Suppressor macrophage treated with lipopolysaccharide for 1 hour (primary cell): ENCODE measurements around the gene TARDBP.
A peak's percentile ranks its signal among the peaks of the same experiment; 100 is the strongest.
"Not testable (repeated sequence)": the region's sequence is repeated elsewhere in the genome, so short reads cannot be mapped to it uniquely, and the experiment has no call there.

Experiments used
- DNase-seq, 3 donors: peaks; one replicate each; pipeline ENCODE4 v3.0.0-alpha.2; 2020 to 2022

The TARDBP gene

DNA sequence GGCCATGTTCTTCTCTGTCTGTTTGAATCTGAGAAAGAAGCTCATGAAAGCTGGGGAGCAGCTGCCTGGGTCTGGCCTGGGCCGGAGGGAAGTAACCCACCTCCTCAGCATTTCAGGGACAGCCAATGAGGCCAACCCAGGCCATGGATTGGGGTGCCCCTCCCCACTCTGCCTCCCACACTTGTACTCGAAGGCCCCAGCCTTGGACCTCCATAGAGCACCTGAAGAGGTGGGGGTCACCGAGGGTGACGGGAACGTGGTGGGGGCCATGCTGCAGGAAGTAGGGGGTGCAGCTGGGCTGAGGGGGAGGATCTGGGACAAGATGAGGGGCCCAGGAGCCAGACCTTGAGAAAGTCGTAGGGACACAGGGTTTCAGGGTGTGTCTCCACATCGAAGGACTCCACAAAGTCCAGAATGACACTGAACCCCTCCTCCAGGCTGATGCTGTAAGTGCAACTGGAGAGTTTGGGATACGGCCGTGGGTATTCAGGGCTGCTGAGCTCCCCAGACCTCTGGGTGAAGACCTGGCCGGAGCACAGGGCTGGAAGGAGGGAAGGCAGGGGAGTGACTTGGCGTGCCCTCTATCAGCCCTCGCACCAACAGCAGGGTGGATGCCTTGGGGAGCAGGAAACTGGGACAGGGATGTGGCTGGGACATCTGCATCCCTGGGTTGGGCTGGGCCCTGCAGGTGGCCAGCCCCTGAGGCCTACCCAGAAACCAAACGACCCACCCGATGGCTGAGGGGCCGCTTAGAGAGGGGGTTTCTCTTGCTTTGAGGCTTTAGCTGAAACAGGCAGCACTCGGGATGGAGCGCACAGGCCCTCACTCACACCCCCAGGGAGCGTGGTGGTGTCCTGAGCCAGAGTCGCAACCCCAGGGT, 30.8 kb downstream of the TARDBP start:
- DNase-seq = no peak

DNA sequence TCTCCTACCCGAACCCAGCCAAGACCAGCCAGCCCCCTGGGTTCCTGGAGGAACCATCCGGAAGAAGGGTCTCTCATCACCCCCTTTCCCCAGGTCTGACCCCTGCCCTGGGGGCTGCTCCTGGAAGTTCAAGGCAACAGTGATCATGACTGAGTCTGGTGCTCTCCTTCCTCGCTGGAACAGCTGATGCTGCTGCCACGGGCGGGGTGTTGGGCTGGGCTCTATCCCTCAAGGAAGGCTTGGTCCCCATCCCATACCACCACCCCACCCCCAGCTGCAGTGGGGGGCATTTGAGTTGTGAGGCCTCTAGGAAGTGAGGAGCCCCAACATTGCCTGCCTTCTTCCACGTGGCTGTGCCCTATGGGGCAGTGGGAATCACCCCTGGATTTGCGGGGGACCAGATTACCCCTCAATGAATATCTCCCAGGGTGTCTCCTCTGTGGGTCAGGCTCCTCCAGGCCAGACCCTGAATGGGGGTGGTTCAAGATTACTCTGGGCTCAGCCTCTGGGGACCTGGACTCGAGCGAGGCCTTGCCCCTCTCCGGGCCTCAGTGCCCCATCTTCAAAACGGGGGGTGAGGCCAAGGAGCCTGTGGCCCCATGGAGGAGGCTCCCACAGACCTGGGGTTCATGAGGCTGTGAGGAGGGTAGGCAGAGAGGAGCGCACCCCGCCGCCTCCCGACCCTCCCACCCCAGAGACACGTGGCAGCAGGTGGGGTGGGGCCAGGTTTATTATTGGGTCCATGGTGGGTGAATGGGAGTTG, 31.8 kb downstream of the TARDBP start:
- DNase-seq = no peak

DNA sequence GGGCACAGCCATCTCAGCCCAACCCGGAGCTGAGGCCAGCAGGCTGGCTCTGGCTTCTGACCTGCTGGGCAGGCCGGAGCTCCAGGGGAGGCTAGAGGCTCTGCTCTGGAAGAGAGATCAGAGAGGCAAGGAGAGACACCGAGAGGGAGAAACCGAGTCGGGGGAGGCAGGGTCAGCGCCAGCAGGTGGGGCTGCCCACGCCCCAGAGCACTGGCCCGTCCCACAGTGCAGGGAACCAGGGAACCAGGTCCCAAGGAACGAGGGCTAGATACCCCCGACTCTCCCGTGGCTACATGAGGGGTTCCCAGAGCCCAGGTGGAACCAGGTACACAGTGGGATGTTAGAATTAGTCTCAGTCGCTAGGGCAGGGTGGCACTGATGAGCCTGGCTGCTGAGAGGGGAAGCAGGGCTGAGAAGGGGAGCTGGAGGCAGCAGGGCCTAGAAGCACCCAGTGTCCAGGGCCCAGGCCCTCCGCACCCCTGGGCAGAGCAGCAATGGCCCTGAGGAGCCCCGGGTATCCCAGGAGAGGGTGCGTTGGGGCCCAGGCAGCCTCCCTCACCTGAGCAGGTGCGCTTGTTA, 32.5 kb downstream of the TARDBP start:
- no peak for DNase-seq

DNA sequence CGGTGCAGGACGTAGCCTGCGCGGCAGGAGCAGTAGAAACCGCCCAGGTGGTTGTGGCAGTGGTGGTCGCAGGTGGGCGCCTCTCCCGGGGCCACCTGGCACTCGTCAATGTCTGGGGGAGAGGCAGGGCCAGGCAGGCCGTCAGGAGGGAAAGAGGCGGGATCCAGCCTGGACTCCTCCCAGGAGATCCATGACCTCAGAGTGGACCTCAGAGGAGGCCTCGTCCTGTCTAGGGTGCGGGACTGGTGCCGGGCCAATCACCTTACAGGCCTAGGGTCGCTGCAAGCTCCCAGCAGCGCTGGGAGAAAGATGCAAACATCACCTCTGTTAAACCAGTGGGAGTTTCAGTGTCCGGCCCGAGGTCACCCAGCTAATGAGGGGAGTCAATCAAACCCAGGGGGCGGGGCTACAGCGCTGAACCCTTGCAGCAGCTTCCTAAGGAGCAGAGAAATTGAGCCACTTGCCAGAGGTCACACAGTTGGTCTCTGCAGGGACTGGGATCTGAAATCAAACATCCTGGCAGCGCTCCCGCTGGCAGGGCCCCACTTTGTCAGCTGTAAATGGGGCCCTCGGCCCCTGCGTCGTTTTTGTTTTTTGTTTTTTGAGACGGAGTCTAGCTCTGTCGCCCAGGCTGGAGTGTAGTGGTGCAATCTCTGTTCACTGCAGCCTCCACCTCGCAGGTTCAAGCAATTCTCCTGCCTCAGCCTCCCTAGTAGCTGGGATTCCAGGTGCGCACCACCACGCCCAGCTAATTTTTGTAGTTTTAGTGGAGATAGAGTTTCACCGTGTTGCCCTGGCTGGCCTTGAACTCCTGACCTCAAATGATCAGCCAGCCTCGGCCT, 33.2 kb downstream of the TARDBP start:
- DNase-seq = no peak

DNA sequence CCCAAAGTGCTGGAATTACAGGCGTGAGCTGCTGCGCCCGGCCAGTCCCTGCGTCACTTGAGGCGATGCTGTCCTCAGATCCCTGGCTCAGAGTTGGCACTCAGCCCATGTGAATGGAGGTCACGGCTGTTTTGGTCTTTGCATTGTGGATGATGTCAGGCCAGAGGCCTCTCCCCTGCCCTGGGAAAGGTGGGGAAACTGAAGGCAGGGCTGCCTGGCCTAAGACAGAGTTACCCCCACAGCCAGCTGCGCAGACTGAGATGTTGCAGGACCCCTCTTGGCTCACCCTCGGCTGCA, 33.8 kb downstream of the TARDBP start:
- DNase-seq = no peak

DNA sequence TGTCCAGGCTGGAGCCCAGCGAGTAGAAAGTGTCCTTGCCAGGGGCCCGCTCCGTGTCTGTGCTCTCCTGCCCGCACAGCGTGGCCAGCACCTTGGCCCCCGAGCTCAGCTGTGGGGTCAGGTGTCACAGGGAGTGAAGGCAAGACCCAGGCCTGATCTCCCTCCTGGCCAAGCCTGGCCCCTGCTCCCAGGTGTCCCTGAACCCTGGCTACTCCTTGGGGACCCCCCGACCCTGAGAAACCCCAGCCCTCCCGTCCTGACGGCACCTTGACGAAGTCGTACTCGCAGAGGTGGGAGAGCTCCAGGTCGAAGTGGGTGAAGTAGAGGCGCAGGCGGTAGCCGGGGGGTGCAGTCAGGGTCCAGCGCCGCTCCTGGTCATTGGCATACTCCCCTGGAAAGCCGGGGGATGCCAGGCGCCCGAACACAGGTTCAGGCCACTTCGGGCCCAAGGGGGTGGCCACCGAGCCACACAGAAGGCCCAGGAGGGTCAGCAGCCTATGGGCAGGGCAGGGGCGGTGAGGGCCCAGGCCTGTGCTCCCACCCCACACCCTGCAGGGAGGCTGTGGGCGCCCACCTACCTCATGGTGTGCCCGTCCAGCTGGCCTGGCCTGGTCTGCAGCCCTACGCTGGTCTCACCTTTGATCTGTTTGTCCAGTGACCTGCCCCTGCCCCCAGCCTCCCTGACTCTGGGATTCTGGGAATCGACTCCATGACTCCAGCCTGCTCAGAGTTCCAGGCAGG, 34.3 kb downstream of the TARDBP start, which contains the start of gene MASP2:
Gene MASP2, minus strand, starts transcription at position 615 of the 741 bp plus-strand sequence. Its CDS starts 32 bp downstream, at position 583.
- DNase-seq = no peak

DNA sequence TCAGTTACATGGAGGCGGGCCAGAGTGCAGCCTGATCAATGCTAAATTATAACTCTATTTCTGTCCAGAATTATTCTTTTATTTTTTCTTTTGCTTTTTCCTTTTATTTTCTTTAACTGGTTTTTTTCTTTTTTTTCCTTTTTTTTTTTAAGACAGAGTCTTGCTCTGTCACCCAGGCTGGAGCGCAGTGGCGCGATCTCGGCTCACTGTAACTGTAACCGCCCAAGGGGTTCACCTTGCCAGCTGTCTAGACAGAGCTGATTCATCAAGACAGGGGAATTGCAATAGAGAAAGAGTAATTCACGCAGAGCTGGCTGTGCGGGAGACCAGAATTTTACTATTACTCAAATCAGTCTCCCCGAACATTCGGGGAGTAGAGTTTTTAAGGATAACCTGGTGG, 38.7 kb downstream of the TARDBP start:
- not testable (repeated sequence) for DNase-seq

DNA sequence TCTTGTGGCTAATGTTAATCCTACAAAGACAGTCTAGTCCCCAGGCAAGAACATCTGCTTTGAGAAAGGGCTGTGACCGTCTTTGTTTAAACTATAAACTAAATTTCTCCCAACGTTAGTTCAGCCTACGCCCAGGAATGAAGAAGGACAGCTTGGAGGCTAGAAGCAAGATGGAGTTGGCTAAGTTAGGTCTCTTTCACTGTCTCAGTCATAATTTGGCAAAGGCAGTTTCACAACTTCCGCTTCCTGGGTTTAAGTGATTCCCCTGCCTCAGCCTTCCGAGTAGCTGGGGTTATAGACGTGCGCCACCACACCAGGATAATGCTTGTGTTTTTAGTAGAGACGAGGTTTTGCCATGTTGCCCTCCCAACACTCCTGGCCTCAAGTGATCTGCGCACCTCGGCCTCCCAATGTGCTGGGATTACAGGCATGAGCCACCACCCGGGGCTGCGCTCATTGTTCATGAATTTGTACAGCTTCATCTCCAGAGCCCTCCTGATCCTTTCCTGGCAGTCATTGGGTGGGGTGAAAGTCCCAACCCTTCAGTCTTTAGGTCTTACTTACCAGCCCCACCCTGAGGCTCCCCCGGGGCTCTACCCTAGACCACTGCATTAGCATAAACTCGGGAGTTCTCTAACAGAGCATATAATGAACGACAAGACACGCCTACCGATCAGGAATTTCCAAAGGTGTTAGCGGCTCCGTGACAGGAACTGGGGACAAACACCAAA, 39.5 kb downstream of the TARDBP start:
- peak; percentile 58 to 67 (median 62) for DNase-seq

DNA sequence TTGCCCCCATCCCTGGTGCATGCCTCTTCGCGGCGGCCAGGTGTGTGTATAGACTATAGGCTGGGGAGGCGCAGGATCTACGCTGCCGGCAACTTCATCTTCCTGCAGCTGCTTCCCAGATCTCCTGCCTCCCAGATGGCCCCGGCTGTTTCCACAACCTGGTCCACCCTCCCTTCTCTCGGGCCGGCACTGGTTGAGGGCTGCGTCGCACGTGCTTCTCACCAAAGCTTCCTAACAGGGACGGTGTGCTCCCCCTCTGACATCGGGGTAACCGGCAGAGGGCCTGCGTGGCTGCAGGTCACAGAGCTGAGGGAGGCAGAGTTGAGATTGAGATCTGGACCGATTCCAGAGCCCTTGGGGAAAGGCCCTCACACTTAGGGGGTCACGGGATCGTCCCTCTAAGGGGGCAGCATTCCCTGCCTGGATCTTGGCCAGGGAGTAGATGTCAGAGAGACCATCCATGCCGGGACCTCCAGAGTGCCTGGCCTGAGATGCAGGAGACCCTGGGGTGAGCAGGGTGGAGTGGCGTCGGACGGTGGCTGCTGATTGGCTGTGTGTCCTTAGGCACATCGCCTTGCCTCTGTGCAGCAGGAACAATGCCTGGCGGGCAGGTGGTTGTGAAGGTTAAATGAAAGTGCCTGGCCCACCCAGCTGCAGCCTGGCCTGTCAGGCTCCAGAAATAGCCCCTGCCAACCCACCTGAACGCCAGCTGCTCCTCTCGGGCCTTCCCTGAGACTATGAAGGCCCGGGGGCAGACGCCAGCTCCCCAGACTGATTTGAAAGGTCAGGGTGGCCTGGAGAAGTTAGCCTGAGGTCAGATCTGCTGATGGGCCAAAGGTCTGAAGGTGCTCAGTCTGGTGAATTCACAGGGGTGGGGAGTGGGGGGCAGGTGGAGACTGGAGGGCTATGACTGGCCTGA, 40.6 kb downstream of the TARDBP start:
- no peak for DNase-seq

DNA sequence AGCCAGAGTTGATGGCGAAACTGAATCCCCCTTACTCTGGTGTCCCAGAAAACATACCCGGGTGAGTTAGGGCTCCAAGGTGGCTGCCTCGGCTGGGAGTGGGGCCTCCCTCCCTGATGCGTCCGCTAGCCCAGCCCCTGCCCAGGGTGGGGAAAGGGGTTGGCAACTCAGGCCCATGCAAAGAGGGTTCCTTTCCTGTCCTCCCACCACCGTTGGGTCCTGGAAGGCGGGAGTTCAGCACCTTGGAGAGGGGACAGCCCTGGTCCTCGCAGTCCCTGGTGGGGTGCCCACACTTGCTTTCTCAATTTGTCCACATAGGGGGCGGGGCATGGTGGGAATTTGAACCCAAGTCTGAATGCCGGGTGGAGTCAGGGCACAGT, 41.3 kb downstream of the TARDBP start:
- peak in 1 of 3 donors; percentile 28 for DNase-seq

DNA sequence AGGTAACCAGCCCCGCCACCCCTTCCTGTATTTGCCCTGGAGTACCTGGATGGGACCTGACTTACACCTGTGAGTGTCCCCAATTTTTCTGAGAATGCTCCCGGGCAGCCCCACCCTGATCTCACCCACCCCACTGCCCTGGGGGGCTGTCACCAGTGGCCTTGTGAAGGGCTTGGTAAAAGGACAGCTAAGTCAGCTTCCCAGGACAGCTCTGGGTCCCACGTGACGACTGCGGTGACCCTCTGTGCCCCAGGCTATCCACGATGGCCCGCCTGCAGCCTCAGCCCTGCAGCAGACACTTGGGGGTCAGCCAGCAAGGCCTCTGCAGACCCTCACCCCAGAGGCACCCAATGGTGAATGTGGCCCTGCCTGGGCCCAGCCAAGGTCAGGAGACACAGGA, 41.7 kb downstream of the TARDBP start:
- DNase-seq = no peak

DNA sequence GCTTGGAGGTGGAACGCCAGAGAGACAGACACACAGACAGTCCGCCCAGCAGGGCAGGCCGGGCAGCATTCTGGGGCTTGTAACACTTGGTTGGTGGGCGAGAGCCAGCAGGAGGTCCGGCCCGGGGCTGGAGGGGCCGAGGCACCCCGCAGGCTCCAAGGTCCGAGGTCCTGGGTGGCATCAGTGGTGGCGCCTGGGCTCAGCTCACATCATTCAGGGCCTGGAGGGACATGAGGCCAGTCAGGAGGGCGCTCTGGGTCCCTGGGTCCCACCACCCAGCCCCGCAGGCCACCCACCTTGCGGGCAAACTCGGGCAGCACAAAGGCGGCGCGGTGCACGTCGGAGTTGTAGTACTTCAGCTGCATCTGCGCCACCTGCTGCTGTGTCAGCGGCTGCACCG, 42.2 kb downstream of the TARDBP start:
- no peak for DNase-seq

DNA sequence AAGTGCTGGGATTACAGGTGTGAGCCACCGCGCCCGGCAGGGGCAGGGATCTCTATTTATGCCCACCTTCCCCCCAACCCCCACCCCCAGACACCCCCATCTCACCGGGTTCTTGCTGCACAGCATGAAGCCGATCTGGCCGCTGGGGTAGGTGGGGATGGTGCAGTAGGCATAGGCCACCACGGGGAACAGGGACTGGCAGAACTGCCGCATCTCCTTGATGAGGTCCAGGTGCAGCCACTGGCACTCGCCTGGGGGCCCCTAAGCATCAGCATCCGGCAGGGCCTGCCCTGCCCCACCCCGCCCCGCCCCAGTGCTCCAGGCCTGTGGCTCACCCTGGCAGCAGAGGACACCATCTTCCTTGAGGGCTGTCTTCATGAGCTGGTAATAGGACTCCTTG, 43.2 kb downstream of the TARDBP start:
- no peak for DNase-seq

DNA sequence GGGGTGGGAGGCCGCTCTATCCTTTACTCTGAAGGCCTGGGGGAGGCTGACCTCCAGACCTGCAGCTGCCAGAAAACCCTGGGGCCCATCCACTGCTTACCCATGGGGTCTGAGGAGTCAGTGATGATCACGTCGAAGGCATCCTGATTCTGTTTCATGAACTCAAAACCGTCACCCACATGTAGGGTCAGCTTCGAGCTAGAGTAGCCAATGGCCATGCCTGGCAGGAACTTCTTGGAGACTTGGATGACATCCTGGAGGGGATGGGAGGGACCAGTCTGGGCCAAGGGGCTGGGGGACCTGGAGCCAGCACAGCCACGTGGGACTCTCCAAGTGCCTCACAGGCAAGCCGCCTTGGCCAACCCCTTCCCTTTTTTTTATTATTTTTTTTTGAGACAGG, 44.0 kb downstream of the TARDBP start:
- no peak for DNase-seq

DNA sequence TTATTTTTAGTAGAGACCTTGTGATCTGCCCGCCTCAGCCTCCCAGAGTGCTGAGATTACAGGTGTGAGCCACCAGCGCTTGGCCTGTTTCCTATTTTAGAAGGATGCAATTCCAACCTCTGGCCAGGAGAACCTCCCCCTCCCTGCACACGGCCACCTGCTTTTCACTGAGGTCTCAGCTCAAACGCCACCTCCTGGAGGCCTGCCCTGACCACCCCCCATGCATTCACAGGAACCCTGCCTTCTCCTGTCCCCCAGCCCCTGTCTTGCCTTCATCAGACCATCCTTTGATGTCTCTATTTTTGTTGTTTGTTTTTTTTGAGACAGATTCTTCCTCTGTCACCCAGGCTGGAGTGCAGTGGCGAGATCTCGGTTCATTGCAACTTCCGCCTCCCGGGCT, 45.0 kb downstream of the TARDBP start:
- no peak for DNase-seq

DNA sequence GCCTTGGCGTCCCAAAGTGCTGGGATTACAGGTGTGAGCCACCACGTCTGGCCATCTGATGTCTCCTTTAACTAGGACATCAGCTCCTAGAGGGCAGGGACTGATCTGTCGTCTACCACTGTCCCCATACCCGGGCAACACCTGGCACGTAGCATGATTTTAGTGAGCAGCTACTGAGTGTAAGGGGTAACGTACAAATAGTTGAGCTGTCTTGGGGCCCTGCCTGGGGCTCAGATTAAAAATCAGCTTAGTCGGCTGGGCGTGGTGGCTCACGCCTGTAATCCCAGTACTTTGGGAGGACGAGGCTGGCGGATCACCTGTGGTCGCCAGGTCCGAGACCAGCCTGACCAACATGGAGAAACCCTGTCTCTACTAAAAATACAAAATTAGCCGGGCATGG, 45.6 kb downstream of the TARDBP start:
- no peak for DNase-seq

DNA sequence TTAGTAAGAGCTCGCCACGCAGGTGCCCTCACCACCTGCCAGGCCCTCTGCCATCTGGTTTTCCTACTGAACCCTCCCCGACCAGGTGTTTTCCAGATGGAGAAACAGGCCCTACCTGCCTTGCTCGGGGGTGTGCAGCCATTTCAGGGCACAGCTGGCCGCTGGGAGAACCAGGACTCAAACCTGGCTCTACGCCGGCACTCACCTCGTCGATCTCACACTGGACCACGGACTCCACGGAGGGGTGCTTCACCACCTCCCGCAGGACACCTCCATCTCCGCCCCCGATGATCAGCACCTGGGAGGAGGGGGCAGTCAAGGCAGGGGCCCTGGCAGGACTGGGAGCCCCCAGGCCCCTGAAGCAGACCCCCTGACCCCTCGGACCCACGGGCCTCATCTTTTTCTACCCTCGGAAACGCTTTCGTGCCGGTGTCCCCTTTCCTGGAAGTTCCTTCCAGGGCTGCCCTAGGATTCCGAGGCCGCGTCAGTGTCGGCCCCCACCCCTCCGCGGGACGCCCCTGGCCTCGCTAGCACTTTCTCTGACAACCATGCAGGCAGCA, 46.2 kb downstream of the TARDBP start:
- no peak for DNase-seq

DNA sequence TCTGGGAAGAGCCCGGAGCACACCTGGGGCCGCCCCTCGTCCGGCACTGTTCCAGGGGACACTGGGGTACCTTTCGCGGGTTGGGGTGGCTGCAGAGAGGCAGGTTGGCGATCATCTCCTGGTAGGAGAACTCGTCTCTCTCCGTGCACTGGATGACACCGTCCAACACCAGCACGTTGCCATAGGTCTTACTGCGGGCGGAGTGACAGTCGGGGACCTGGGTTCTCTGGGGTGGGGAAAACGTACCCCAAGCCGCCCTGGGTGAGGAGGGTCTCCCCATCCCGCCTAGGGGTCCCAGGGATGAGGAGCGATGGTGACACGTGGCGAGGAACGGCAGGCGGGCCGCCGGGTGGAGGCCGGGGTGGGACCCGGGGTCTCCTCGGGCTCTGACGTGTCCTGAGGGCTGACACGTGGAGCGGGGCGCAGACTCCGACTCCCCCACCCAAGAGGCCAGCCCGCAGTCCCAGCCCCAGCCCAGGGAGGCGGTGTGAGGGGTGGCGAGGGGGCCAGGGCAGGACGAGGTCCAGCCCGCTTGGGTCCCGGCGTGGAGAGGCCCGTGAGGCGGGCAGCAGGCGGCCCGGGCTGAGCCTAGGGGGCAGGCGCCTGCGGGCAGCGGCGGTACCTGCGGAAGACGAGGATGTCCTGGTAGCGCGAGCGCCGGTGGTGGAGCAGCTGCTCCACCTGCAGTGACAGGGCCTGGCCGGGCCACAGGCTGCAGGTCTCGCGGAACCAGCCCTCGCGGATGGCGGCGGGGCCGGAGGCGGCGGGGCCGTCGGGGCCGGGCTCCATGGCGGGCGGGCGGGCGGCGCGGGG, 46.9 kb downstream of the TARDBP start:
- peak in 1 of 3 donors; percentile 35 for DNase-seq
